NCI-H748 treated with DMSO at 0.1 percent for 48 hours (cell line): ENCODE measurements around the gene TINAGL1.

ENCODE experiments used
- DNase-seq: peaks from one replicate; lab custom pipeline; 2025; lab: John Stamatoyannopoulos, UW

Gene TINAGL1

DNA sequence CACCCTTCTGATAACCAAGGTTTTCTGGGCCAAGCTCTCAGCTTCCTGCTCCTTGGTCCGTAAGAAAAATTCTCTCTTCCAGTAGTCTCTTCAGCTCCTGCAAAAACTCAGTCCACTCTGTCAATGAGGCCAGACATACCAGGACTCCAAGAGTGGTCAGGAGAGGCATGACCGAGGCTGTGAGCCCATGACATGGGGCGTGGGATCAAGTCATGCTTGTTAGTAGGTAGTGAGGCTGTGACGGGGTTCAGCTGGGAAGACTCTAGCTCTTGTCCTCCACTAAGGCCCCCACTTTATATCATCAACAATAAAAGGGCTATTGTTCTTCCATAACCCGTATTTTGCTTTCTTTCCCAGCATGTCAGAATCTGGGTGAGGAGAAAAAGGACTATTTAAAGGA lies 31.0 kb downstream of the TINAGL1 start:
- no peak for DNase-seq

DNA sequence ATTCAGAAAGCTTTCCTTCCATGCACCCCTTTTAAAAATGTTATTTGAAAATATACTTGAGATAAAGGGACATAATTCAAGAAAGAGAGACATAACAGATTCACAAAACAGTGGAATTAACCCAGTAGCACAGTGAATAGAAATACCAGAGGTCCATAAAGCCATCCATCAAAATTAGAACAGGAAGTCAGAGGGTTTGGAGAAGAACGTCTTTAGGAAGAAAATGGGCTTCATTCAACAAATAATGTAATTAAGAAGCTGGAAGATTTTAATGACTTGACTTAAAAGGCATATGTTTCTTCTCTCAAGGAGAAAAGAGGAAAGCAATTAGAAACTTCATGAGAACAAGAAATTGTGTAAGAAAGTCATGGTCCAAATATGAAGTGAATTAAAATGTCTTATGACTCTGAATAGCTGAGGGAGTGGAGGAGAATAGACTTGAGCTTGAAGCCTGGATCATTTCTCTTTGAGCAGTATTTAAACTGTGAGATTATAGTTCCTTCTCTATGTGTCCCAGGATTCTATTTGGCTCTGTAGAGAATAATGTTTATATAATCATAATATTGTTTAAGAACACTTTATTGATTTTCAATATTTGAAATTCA lies 33.3 kb downstream of the TINAGL1 start:
- DNase-seq = no peak

DNA sequence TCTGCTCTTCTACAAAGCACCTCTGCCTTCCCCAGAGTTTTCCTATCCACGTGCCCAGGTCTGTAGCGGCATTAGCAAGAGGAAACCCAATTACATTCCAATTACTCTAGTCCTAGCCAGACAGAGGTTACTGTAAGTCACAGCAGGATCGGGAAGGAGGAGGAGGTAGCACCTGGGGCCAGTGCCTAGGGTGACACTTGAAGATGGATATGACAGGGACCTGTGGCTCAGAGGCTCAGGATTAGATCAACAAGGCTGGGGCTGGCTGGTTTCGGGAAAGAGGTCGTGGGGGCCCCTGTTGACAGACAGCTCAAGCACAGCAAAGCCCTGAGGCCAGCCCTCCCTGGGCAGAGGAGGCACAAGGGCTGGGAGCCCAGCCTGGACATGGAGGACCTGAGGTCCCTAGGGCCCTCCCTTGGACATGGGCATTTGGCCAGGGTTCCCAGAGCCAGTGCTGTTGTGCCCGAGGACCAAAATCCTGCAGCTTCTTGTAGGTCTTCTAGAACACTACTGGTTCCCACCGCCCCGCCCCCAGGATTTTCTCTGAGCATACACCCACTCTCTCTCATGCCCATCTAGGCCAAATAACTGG lies 38.2 kb downstream of the TINAGL1 start:
- no peak for DNase-seq

DNA sequence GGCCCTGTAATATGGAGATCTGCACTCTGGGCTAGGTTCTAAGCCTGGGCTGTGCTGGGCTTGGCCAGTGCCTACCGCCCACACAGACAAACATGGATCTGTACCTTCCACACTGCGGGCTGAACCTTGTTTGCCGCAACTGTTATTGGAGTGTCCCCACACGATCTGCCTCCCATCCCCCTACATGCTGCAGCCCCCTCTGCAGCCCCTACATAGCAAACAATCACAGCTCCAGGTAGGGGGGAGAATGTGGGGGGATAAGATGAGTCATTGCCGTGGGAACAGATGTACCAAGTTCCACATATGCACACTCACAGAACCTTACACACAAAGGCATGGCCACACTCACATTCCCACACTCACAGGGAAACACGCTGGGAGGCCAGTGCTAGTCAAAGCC lies 39.1 kb downstream of the TINAGL1 start:
- DNase-seq = no peak

DNA sequence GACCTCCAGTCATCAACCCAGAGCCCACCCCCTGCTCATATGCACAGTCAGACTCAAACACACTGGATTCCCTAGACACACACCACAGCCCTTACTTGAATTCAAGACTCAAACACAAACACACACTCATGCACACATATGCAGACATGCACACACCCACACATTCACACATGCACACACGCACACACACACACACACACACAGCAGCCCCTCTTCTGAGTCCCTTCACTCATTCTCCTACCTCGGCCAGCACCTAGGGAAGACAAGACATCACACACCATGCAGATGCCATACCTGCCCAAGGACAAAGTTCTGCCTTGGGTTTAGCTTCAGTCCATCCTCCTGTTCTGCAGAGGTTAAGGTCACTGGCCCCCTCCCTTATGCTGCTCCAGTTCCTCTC lies 39.6 kb downstream of the TINAGL1 start:
- no peak for DNase-seq

DNA sequence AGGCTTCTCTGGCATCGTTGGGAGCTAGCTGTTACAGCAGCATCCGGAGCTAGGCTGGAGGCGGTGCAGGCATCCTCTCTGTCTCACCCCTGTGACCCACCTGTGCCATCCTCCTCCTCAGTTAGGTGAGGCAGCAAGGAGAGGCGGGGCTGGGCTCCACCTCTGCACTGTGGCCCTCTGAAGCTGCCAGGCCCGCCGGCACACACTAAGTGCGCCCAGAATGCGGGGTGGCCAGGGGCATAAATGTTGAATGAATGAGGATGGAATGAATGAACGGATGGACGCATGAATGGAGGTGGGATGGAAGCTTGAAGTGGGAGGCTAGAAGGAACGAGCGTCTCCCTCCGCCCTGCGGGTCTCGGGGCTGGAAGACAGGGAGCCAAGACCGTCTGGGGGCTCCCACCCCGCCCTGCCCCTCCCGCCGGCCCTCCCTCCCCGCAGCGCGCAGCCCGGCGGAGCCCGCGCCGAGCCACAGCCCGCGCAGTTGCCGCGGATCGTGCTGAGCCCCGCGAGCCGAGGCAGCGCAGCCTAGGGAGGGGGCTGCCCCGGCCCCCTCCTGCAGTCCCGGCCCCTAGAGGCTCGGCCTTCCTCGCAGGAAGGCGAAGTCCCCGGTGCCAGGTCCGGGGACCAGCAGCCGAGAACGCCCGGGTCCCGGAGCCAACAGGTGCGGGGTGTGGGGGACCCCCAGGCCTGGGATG lies 41.1 kb downstream of the TINAGL1 start, which contains the start of gene HCRTR1:
HCRTR1 (plus strand) TSS at position 472 of the 698 bp plus-strand sequence. CDS start 1,504 bp downstream, outside the sequence.
- no peak for DNase-seq

DNA sequence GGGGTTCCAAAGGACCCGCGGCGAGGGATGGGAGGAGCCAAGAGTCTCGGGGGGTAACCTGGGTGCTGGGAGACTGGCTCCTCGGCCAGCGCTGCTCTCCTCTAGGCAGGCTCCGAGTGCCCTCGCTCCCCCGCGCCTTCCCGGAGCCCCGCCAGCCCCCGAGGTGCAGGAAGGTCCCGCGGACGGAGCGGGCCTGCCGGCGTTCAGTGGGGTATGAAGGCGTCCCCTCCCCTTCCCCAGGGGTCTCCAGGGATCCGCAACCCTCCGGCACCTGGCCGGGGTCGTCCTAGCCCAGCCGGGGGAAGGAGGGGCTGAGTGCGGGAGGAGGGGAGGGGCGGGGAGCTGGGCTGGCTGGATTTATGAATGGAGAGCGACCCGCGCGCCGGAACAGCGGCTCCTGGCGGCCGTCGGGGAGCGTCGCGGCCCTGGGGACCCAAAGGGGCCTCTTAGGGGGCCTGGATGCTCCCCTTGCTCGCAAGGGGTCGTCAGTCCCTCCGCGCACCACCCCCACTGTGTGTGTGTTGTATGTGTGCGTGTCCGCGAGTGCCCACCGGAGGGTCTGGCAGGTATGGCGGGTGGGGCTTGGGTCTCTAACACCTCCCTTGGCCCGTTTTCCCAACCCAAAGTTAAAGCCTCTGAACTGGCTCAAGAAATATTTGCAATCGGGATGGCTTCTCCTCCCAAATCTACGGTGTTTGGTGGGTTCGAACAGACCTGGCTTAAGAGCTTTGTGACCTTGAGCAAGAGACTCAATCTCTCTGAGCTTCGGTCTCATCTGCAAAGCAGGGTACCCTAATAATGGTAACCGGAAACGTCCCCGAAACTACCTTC lies 41.8 kb downstream of the TINAGL1 start:
- no peak for DNase-seq

DNA sequence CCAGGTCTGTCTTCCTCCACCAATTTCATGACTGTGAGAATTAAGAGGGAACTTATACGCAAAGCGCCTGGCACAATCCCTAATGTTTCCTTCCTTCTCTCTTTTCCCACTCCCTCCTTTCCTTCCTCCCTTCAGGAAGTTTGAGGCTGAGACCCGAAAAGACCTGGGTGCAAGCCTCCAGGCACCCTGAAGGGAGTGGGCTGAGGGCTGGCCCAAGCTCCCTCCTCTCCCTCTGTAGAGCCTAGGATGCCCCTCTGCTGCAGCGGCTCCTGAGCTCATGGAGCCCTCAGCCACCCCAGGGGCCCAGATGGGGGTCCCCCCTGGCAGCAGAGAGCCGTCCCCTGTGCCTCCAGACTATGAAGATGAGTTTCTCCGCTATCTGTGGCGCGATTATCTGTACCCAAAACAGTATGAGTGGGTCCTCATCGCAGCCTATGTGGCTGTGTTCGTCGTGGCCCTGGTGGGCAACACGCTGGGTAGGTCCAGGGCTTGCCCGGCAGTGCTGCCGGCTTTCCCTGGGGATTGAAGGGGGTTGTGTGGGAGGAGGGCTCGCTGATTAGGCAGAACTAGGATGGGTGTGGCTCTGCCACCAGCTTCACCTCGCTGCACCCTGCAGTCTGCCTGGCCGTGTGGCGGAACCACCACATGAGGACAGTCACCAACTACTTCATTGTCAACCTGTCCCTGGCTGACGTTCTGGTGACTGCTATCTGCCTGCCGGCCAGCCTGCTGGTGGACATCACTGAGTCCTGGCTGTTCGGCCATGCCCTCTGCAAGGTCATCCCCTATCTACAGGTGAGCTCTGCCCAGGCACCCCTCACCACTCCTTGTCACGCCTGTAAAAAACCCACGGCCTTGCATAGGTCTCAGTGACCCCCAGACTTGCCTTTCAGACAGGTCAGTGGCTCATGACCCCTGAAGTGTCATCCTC lies 42.9 kb downstream of the TINAGL1 start:
- DNase-seq = no peak

DNA sequence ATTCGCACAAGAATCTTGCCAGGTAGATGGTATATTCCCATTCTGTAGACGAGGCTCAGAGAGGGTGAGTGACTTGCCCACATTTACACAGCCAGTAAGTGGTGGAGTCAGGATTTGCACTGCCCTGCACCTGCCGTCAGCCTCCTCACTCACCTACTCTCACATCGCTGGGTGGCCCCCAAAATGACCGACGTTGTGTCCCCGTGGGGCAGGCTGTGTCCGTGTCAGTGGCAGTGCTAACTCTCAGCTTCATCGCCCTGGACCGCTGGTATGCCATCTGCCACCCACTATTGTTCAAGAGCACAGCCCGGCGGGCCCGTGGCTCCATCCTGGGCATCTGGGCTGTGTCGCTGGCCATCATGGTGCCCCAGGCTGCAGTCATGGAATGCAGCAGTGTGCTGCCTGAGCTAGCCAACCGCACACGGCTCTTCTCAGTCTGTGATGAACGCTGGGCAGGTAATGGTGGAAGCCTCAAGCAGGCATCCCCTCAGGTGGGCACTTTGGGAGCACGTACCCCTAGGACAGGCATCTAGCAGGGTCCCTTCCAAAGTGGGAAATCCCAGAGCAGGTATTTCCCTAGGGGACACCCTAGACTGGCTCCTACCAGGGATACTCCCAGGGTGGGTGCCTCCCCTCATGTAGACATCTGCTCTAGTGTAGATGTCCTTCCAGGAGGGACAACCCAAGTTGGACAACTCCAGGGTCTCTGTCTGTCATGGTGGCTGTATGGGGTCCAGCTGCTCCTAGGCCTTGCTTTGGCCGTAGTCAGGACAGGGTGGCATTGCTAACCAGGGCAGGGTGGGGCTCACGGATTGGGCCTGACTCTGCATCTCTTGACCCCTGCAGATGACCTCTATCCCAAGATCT lies 44.5 kb downstream of the TINAGL1 start:
- DNase-seq = no peak

DNA sequence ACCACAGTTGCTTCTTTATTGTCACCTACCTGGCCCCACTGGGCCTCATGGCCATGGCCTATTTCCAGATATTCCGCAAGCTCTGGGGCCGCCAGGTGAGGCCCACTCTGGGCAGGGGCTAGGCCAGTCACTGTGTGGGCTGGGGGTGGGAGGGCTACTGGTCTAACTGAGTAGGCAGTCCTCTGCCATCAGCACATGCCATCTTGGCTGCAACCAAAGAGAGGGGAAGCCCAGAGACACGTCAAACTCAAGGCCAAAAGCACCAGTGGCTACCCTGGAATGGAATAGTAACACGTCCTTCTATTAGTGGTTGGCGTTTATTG lies 45.1 kb downstream of the TINAGL1 start:
- no peak for DNase-seq

DNA sequence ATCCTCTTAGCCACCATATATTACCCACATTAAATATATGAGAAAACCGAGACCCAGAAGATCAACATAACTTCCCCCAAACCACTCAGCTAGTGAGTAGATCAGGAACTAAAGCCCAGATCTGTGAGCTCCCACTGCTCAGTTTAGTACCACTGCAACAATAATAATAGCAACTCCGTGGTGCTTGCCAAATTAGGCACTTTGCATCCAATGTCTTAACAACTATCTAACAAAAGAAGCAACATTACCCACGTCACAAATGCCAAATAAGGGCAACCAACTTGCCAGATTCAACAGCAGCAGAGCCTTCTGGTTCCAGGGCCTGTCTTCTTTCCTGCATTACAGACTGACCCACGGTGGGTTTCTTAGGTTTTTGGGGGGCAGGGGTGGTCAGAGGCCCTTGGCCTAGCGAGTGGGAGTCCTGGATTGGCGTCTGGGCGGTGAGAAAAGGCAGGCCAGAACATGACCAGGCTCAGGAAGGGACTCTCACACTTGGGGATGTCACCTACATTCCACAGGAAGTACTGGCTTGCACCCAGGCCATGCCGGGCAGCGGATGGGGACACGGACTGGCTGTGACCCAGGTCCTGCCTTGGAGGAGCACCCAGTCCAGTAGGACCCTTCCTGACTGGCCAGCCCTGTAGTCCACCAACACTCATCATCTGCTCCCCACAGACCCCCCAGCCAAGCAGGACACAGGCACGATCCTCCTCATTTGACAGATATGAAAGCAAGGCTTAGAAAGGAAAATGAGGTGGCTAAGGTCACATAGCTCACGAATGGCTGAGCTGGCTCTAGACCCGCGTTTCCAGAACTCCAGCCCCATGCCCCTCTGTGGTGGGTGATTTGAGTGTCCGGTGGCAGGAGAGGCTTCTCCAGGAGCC lies 45.8 kb downstream of the TINAGL1 start:
- DNase-seq = no peak

DNA sequence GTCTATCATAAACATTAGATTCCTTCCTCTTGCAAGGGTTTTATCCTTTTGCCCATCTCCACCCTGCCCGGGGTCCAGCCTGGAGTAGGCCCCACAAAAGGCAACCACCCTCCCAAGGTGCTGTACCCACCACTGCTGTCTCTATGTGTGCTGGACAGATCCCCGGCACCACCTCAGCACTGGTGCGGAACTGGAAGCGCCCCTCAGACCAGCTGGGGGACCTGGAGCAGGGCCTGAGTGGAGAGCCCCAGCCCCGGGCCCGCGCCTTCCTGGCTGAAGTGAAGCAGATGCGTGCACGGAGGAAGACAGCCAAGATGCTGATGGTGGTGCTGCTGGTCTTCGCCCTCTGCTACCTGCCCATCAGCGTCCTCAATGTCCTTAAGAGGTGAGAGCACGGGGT lies 47.0 kb downstream of the TINAGL1 start:
- no peak for DNase-seq

DNA sequence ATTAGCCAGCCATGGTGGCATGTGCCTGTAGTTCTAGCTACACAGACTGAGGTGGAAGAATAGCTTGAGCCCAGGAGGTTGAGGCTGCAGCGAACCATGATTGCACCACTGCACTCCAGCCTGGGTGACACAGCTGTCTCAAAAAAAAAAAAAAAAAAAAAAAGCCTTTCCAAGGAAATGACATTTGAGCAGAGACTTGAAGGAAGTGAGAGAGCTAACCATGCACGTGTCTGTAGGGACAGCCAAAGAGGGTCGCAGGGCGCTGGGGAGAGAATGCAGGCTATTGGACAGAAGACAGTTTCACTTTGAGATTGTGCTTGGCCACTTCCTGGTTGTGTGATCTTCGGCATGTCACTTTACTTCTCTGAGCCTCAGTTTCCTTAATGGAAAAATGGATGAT lies 48.0 kb downstream of the TINAGL1 start:
- DNase-seq = no peak

DNA sequence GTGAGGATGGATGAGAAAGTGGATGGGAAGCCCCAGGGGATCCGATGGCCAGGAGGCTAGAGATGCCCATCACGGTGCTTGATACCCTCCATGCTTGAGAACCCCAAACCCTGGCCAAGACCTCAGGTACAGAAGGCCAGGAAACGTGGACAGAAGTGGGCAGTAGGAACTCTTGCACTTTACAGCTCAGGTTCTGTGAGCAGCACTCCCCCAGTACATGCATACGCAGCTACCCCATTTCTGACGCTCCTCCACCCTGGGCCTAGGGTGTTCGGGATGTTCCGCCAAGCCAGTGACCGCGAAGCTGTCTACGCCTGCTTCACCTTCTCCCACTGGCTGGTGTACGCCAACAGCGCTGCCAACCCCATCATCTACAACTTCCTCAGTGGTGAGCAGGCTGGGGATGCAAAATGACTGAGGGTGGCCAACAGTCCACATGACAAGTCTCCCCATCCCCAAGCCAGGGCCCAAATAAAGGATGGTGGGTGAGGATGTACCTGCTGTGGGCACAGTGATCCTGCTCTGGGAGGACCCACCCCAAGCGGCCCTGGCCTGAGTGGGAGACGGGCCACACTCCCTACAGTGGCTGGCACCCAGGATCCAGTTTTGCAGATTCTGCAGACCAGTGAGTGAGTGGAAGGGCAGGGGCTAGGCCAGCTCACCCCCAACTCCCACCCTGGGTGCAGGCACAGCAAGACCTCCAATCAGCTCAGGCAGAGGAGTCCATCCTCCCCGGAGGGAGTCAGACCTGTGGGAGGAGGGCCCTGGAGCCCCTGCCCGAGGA lies 48.6 kb downstream of the TINAGL1 start:
- DNase-seq = no peak

DNA sequence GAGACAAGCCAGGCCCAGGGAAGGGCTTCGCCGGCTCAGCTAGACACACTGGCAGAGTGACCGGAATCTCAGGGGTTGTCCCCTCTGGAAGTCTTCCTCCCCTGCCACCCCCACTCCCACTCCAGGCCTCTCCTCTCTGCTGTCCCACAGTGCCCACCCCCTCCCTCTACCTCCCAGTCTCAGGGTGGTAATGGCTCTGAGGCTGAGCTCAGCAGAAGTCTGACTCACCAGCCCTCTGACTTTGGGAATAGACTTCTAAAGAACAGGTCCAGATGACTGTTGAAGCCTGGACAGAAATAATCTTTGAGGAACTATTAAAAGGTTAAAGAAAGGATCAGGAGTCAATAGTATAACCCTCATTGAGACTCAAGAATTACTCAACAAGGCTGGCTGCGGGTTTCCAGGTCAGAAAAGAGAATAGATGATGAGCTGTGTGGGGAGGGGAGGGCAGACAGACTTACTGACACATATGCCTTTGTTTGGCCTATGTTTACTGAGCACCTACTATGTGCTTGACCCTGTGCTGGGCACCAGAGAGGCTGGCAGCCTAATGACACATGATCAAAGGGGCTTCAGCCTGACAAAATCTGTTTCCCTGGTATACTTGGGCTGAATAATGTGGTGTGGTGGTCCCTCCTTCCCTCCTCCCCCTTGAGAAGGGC lies 49.4 kb downstream of the TINAGL1 start:
- DNase-seq = no peak

DNA sequence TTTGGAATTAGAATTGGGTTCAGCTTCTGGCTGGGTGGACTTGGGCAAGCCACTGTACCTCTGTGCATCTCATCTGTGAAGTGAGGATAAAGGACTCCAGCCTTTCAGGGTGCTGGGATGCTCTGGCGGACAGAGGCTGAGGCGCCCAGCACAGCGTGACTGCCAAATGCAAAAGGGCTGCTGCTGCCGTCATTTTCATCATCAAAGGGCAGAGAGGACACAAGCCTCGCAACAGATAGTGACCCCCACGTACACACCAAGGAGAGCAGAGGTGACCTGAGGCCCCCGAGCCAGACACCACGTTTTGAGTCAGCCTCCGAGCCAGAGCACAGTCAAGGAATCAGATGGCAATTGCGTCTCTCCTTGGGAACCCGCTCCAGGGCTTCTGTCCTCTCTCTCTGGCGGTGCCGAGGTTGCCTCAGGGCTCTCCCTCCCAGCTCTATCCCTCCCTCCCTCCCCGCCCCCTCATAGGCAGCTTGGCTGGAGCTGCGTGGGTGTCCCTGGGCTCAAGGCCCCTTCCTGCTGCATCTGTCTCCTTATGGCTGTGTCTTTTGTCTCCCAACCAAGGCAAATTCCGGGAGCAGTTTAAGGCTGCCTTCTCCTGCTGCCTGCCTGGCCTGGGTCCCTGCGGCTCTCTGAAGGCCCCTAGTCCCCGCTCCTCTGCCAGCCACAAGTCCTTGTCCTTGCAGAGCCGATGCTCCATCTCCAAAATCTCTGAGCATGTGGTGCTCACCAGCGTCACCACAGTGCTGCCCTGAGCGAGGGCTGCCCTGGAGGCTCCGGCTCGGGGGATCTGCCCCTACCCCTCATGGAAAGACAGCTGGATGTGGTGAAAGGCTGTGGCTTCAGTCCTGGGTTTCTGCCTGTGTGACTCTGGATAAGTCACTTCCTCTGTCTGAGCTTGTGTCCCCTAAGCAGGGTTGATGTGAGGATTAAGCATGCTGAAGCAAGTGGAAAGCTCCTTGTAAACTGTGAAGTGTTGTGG lies 50.2 kb downstream of the TINAGL1 start:
- DNase-seq = no peak

DNA sequence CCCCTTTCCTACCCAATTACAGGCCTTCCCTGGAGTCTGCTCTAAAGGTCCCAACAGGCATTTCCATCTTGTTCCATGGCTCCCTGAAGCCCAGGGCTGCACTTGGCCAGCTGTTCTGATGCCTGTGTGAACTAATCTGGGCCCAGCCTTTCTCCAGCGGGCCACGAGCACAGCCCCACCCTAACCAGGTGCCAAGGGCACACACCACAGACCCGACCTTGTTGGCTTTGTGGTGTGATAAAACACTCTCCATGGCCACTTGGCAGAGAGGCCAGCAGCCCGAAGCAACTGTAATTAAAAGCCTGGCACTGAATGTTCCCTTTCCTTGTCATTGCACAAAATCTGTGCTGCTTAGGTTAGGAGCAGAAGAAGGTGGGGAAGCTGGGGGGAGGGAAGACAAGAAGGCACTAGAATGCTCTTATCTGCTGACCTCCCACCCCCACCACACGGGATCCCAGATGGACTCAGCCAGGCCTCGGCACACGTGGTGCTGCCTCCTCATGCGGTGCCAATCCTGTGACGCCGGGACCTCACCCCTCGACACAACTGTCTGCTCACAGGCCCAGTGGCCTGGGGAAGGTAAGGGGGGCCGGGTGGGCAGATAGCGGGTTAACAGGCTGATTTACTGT lies 51.1 kb downstream of the TINAGL1 start:
- no peak for DNase-seq
